ENCODE measurements around the gene SNAP29. TPM values are rescaled to one million over a fixed set of nuclear protein-coding genes. Genes with fewer than 3 reads are reported as not detected.

Gene SNAP29
- total RNA-seq, 1 donor from 2014 or later = 22.9 TPM

GRCh38 chr22:20853236-20853660 is 5.6 kb upstream of the SNAP29 start:
- TF ChIP-seq, protein P1, sequence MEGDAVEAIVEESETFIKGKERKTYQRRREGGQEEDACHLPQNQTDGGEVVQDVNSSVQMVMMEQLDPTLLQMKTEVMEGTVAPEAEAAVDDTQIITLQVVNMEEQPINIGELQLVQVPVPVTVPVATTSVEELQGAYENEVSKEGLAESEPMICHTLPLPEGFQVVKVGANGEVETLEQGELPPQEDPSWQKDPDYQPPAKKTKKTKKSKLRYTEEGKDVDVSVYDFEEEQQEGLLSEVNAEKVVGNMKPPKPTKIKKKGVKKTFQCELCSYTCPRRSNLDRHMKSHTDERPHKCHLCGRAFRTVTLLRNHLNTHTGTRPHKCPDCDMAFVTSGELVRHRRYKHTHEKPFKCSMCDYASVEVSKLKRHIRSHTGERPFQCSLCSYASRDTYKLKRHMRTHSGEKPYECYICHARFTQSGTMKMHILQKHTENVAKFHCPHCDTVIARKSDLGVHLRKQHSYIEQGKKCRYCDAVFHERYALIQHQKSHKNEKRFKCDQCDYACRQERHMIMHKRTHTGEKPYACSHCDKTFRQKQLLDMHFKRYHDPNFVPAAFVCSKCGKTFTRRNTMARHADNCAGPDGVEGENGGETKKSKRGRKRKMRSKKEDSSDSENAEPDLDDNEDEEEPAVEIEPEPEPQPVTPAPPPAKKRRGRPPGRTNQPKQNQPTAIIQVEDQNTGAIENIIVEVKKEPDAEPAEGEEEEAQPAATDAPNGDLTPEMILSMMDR (IDR thresholded peaks at IDR 0.05; ENCODE audit: partially characterized antibody, unreplicated experiment) = no peak
- peaks cover 30% of the 10 kb centered on the region for H3K4me1 Mint-ChIP-seq (ENCODE audit: low read depth, unreplicated experiment)
- H3K36me3 Mint-ChIP-seq (ENCODE audit: unreplicated experiment) = no peaks in the 10 kb centered on the region
- no peaks in the 10 kb centered on the region for H3K9me3 Mint-ChIP-seq (ENCODE audit: unreplicated experiment)
- H3K27ac Mint-ChIP-seq (ENCODE audit: unreplicated experiment) = no peak overlapping the region
- no peak overlapping the region for H3K4me3 Mint-ChIP-seq (ENCODE audit: unreplicated experiment)
- no peak for DNase-seq
- H3K27me3 Mint-ChIP-seq (ENCODE audit: unreplicated experiment) = peaks cover 10% of the 10 kb centered on the region

DNA sequence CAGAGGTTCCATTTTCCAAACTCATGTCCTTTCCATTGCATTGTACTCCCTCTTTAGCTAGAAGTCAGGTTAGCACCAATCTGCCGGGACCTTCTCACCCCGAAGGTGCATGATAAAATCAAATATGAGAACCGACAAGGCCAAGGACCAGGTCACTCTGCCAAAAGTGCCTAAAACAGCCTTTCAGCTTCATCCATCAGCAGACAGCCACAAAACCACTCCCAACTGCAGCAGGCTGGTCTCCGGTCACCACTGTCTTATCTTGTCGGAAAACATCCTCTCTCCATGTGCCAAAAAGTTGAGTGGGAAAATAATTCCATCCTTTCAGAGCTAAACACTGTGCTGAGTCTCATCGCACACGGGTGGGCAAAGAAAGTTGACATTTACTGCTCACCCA is 1.6 kb upstream of the SNAP29 start:
- H3K36me3 Mint-ChIP-seq (ENCODE audit: unreplicated experiment) = no peaks in the 10 kb centered on the region
- H3K4me3 Mint-ChIP-seq (ENCODE audit: unreplicated experiment) = peak overlapping the region; percentile 95
- peaks cover 12% of the 10 kb centered on the region for H3K27me3 Mint-ChIP-seq (ENCODE audit: unreplicated experiment)
- TF ChIP-seq, protein P1 (IDR thresholded peaks at IDR 0.05; ENCODE audit: partially characterized antibody, unreplicated experiment) = no peak
- no peaks in the 10 kb centered on the region for H3K9me3 Mint-ChIP-seq (ENCODE audit: unreplicated experiment)
- DNase-seq = no peak
- H3K27ac Mint-ChIP-seq (ENCODE audit: unreplicated experiment) = peak overlapping the region; percentile 87
- H3K4me1 Mint-ChIP-seq (ENCODE audit: low read depth, unreplicated experiment) = peaks cover 28% of the 10 kb centered on the region

GRCh38 chr22:20857838-20858614 is 781 bp upstream of the SNAP29 start:
- DNase-seq = peak; percentile 96
- TF ChIP-seq, protein P1 (IDR thresholded peaks at IDR 0.05; ENCODE audit: partially characterized antibody, unreplicated experiment) = no peak
- no peaks in the 10 kb centered on the region for H3K36me3 Mint-ChIP-seq (ENCODE audit: unreplicated experiment)
- H3K27me3 Mint-ChIP-seq (ENCODE audit: unreplicated experiment) = peaks cover 12% of the 10 kb centered on the region
- no peaks in the 10 kb centered on the region for H3K9me3 Mint-ChIP-seq (ENCODE audit: unreplicated experiment)
- peak overlapping the region; percentile 87 for H3K27ac Mint-ChIP-seq (ENCODE audit: unreplicated experiment)
- H3K4me3 Mint-ChIP-seq (ENCODE audit: unreplicated experiment) = peak overlapping the region; percentile 95
- peaks cover 21% of the 10 kb centered on the region for H3K4me1 Mint-ChIP-seq (ENCODE audit: low read depth, unreplicated experiment)

DNA sequence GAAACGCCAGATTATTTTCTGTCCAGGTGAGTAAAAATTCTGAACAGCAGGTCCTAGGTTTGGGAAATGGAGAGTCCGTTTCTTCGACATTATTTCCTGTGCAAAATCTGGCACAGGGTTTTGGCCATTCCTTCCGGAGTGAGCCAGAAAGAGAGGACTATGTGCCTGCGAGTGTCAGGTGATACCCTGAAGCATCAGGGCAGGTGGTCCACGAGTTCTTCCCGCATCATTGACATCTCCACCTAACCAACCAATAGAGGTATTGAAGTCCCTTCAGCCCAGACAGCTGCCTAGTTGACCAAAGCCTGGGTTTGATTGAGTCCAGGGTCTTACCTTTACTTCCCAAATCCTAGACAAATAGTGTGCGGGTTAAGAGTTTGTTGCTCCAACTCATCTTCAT is 808 bp downstream of the SNAP29 start:
- H3K36me3 Mint-ChIP-seq (ENCODE audit: unreplicated experiment) = no peaks in the 10 kb centered on the region
- peak overlapping the region; percentile 90 for H3K4me3 Mint-ChIP-seq (ENCODE audit: unreplicated experiment)
- TF ChIP-seq, protein P1 (IDR thresholded peaks at IDR 0.05; ENCODE audit: partially characterized antibody, unreplicated experiment) = no peak
- no peaks in the 10 kb centered on the region for H3K9me3 Mint-ChIP-seq (ENCODE audit: unreplicated experiment)
- peaks cover 17% of the 10 kb centered on the region for H3K4me1 Mint-ChIP-seq (ENCODE audit: low read depth, unreplicated experiment)
- peaks cover 9% of the 10 kb centered on the region for H3K27me3 Mint-ChIP-seq (ENCODE audit: unreplicated experiment)
- no peak for DNase-seq
- peak overlapping the region; percentile 20 for H3K27ac Mint-ChIP-seq (ENCODE audit: unreplicated experiment)

GRCh38 chr22:20862540-20862939 is 3.7 kb downstream of the SNAP29 start:
- H3K27me3 Mint-ChIP-seq (ENCODE audit: unreplicated experiment) = peaks cover 8% of the 10 kb centered on the region
- peak overlapping the region; percentile 53 for H3K4me3 Mint-ChIP-seq (ENCODE audit: unreplicated experiment)
- H3K36me3 Mint-ChIP-seq (ENCODE audit: unreplicated experiment) = no peaks in the 10 kb centered on the region
- H3K9me3 Mint-ChIP-seq (ENCODE audit: unreplicated experiment) = no peaks in the 10 kb centered on the region
- H3K27ac Mint-ChIP-seq (ENCODE audit: unreplicated experiment) = no peak overlapping the region
- TF ChIP-seq, protein P1 (IDR thresholded peaks at IDR 0.05; ENCODE audit: partially characterized antibody, unreplicated experiment) = no peak
- H3K4me1 Mint-ChIP-seq (ENCODE audit: low read depth, unreplicated experiment) = peaks cover 18% of the 10 kb centered on the region
- no peak for DNase-seq
